Sigmoid colon (tissue), 4 donors: Measurements from ENCODE around the gene PNO1.

ENCODE experiments used
- CTCF ChIP-seq, 4 experiments: fragments of 450-650 bp in 3 of 4; fragments of 200-600 bp in 1 of 4; IDR thresholded peaks; one replicate each; pipeline ENCODE4 v1.5.1; 2016 to 2019; ENCODE audit warnings: antibody characterized with exemption in 4 of 4, mild to moderate bottlenecking in 3 of 4, moderate library complexity in 2 of 4
- EP300 ChIP-seq, 4 donors: sonication (generic); formaldehyde crosslinking; IDR thresholded peaks; one replicate each; pipeline ENCODE4 v1.6.1; 2017; ENCODE audit warnings: antibody characterized with exemption in 4 of 4

DNA sequence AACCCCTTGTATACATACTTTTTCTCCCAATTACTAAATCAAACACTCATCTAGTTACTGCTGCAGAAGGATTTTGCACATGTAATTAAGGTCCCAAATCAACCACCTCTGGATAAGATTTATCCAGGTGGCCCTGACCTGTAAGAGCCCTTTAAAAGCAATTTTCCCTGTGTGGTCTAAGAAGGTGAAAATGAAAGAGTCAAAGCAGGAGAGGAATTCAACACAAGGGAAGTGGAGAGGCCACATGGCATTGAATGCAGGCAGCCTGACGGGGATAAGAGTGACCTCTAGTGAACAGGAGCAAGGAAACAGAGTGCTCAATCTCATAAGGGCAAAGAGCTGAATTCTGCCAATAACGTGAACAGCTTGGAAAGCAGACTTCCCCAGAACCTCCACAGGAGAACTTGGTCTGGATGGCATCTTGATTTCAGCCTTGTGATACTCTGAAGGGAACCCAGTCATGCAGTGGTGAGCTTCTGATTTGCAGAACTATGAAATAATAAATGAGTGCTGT, 67.5 kb downstream of the PNO1 start:
- no peak for TF ChIP-seq CTCF (IDR thresholded peaks at IDR 0.05)
- TF ChIP-seq EP300 (IDR thresholded peaks at IDR 0.05) = no peak
